Skin of body (tissue), 2 donors: Measurements from ENCODE around the gene JCAD. TPM values are rescaled to one million over a fixed set of nuclear protein-coding genes. Genes with fewer than 3 reads are reported as not detected.
A peak's percentile ranks its signal among the peaks of the same experiment; 100 is the strongest.

ENCODE experiments used
- DNase-seq: peaks from one replicate; lab custom pipeline; 2025; lab: John Stamatoyannopoulos, UW
- total RNA-seq: library from RNA; depleted of rRNA; stranded (reverse); fragments of >200 nt; gene quantifications from one replicate; pipeline ENCODE4 v1.2.3, GENCODE V29; 2014

JCAD gene
- total RNA-seq, 1 donor from 2014 or later = 17.2 TPM

GRCh38 chr10:30045961-30046360 lies 13.4 kb downstream of the JCAD start:
- DNase-seq = no peak

GRCh38 chr10:30043476-30044270 lies 15.7 kb downstream of the JCAD start:
- DNase-seq = no peak

GRCh38 chr10:30042820-30043219 lies 16.6 kb downstream of the JCAD start:
- no peak for DNase-seq

- peak; percentile 20 for DNase-seq
Observed at GRCh38 chr10:30041196-30042105, 17.9 kb downstream of the JCAD start.

- no peak for DNase-seq
Observed at GRCh38 chr10:30040597-30040996, 18.8 kb downstream of the JCAD start.

GRCh38 chr10:30039988-30040387 lies 19.4 kb downstream of the JCAD start:
- no peak for DNase-seq

- no peak for DNase-seq
Observed at GRCh38 chr10:30039567-30039966, 19.8 kb downstream of the JCAD start.

GRCh38 chr10:30038781-30039536 lies 20.4 kb downstream of the JCAD start:
- DNase-seq = no peak

- no peak for DNase-seq
Observed at GRCh38 chr10:30037620-30038336, 21.6 kb downstream of the JCAD start.

GRCh38 chr10:30036811-30037210 lies 22.6 kb downstream of the JCAD start:
- DNase-seq = no peak

- no peak for DNase-seq
Observed at GRCh38 chr10:30036341-30036740, 23.0 kb downstream of the JCAD start.

GRCh38 chr10:30034433-30035137 lies 24.8 kb downstream of the JCAD start:
- DNase-seq = no peak

GRCh38 chr10:30032125-30032524 lies 27.3 kb downstream of the JCAD start:
- DNase-seq = no peak

GRCh38 chr10:30029872-30030256 lies 29.5 kb downstream of the JCAD start:
- DNase-seq = no peak

- DNase-seq = no peak
Observed at GRCh38 chr10:30029164-30029871, 30.1 kb downstream of the JCAD start.

- DNase-seq = peak; percentile 39
Observed at GRCh38 chr10:30028738-30029030, 30.7 kb downstream of the JCAD start.

GRCh38 chr10:30028006-30028737 lies 31.2 kb downstream of the JCAD start:
- DNase-seq = peak; percentile 49

- no peak for DNase-seq
Observed at GRCh38 chr10:30027057-30028005, 32.1 kb downstream of the JCAD start.
